A549 (cell line): ENCODE data around the gene KIF5B. TPM values are rescaled to one million over a fixed set of nuclear protein-coding genes. Genes with fewer than 3 reads are reported as not detected.
A peak's percentile ranks its signal among the peaks of the same experiment; 100 is the strongest.

ENCODE experiments used
- ATAC-seq, 2 experiments: fragments of 200-7000 bp in 1 of 2; fragments of >200 bp in 1 of 2; cut with Nextera tagmentation in 1 of 2; cut with Tn5 transposase in 1 of 2; 3 replicates each; pipeline versions ENCODE4 v1.8.0 to v1.9.1; 2018 to 2020; ENCODE audit warnings: mild to moderate bottlenecking in 1 of 2, moderate library complexity in 1 of 2
- CTCF ChIA-PET: fragments of 300-600 bp; sonication (Branson Sonifier 250); formaldehyde crosslinking; extraction: SDS; loops from one replicate; lab custom pipeline; 2021; ENCODE audit warnings: antibody characterized with exemption, inconsistent platforms; lab: Yijun Ruan, JAX
- POLR2A ChIA-PET: fragments of 350-600 bp; formaldehyde crosslinking; extraction: SDS; loops from one replicate; lab custom pipeline; 2021; ENCODE audit warnings: antibody characterized with exemption, inconsistent platforms; lab: Yijun Ruan, JAX
- DNase-seq, 2 experiments: peaks; one replicate each; pipeline versions ENCODE4 v3.0.0 to v3.0.0-alpha.2; 2011 to 2016; ENCODE audit warnings: low read depth in 1 of 2, low spot score in 1 of 2
- FAIRE-seq: peaks from 2 replicates; lab custom pipeline; 2011; peaks lifted over from hg19 to GRCh38; lab: Jason Lieb, UNC
- H3K27ac ChIP-seq, 2 experiments: fragments of >200 bp; sonication (Bioruptor Twin); formaldehyde crosslinking; 3 replicates each; pipeline ENCODE4 v1.5.1; 2016 to 2017
- H3K4me1 ChIP-seq: fragments of >200 bp; sonication (Bioruptor Twin); formaldehyde crosslinking; 3 replicates; pipeline ENCODE4 v1.6.1; 2016
- H3K4me2 ChIP-seq: fragments of >200 bp; sonication (Bioruptor Twin); formaldehyde crosslinking; 3 replicates; pipeline ENCODE4 v1.6.1; 2016
- H3K4me3 ChIP-seq: fragments of >200 bp; sonication (Bioruptor Twin); formaldehyde crosslinking; 3 replicates; pipeline ENCODE4 v1.5.1; 2016
- H3K9me3 ChIP-seq: fragments of >200 bp; sonication (Bioruptor Twin); formaldehyde crosslinking; 3 replicates; pipeline ENCODE4 v1.6.1; 2016
- BHLHE40 ChIP-seq: IDR thresholded peaks from 2 replicates; pipeline ENCODE4 v1.6.1; 2012; ENCODE audit warnings: low read depth, low read length, inconsistent platforms
- CHD4 ChIP-seq: fragments of 200-600 bp; sonication (generic); IDR thresholded peaks from 2 replicates; pipeline ENCODE4 v1.6.1; 2016; ENCODE audit warnings: antibody characterized with exemption, mild to moderate bottlenecking, borderline replicate concordance
- EP300 ChIP-seq, 2 experiments: fragments of >200 bp; sonication (Bioruptor Twin); formaldehyde crosslinking; IDR thresholded peaks; 2 replicates in 1 of 2; 3 replicates in 1 of 2; pipeline ENCODE4 v1.6.1; 2016 to 2017
- HDAC2 ChIP-seq: fragments of 200-600 bp; sonication (generic); IDR thresholded peaks from 2 replicates; pipeline ENCODE4 v1.6.1; 2016
- HEYL ChIP-seq: fragments of 250-450 bp; sonication (Bioruptor Pico); IDR thresholded peaks from 2 replicates; pipeline ENCODE4 v1.8.0; 2021; ENCODE audit warnings: mild to moderate bottlenecking, moderate library complexity
- HMGXB4 ChIP-seq: fragments of 250-450 bp; sonication (Bioruptor Pico); IDR thresholded peaks from 2 replicates; pipeline ENCODE4 v1.5.0; 2021; ENCODE audit warnings: mild to moderate bottlenecking, moderate library complexity, borderline replicate concordance
- JUN ChIP-seq, 2 experiments: fragments of >200 bp; sonication (Bioruptor Twin); formaldehyde crosslinking; IDR thresholded peaks; 2 replicates in 1 of 2; 3 replicates in 1 of 2; pipeline ENCODE4 v1.6.1; 2016 to 2017
- JUNB ChIP-seq: fragments of >200 bp; sonication (Bioruptor Twin); formaldehyde crosslinking; IDR thresholded peaks from 2 replicates; pipeline ENCODE4 v1.6.1; 2016
- KDM5A ChIP-seq: fragments of 200-600 bp; sonication (generic); IDR thresholded peaks from 2 replicates; pipeline ENCODE4 v1.6.1; 2016; ENCODE audit warnings: antibody characterized with exemption, mild to moderate bottlenecking
- MAX ChIP-seq: IDR thresholded peaks from 2 replicates; pipeline ENCODE4 v1.6.1; 2012
- MAZ ChIP-seq: fragments of 150-350 bp; IDR thresholded peaks from 2 replicates; pipeline ENCODE4 v1.6.1; 2014; ENCODE audit warnings: antibody characterized with exemption, low read depth, low read length, borderline replicate concordance
- PHF8 ChIP-seq: fragments of 200-600 bp; sonication (generic); IDR thresholded peaks from 2 replicates; pipeline ENCODE4 v1.6.1; 2016; ENCODE audit warnings: low read depth, mild to moderate bottlenecking, antibody characterized with exemption, moderate library complexity, borderline replicate concordance
- POLR2A ChIP-seq: IDR thresholded peaks from 2 replicates; pipeline ENCODE4 v1.6.1; 2012; ENCODE audit warnings: mild to moderate bottlenecking, low read length
- RAD21 ChIP-seq, 2 experiments: fragments of >200 bp in 1 of 2; sonication (Bioruptor Twin) in 1 of 2; formaldehyde crosslinking in 1 of 2; IDR thresholded peaks in 1 of 2; conservative IDR thresholded peaks in 1 of 2; 2 replicates in 1 of 2; 3 replicates in 1 of 2; pipeline ENCODE4 v1.6.1; 2012 to 2018; ENCODE audit warnings: inconsistent platforms in 1 of 2
- REST ChIP-seq: fragments of 200-600 bp; sonication (generic); IDR thresholded peaks from 2 replicates; pipeline ENCODE4 v1.6.1; 2016; ENCODE audit warnings: antibody characterized with exemption, mild to moderate bottlenecking, moderate library complexity
- SMC3 ChIP-seq: fragments of >200 bp; sonication (Bioruptor Twin); formaldehyde crosslinking; IDR thresholded peaks from 3 replicates; pipeline ENCODE4 v1.6.1; 2018; ENCODE audit warnings: inconsistent platforms
- ZFP36 ChIP-seq: fragments of 450-650 bp; IDR thresholded peaks from 2 replicates; pipeline ENCODE4 v1.6.1; 2014; ENCODE audit warnings: borderline replicate concordance; ENCODE audit not compliant: partially characterized antibody
- WGBS: methylation state at CpG from one replicate; pipeline ENCODE4 v1.1.6; 2017; ENCODE audit errors: missing lambda C conversion rate; 5-methylcytosine and 5-hydroxymethylcytosine counted together
- polyA plus RNA-seq, 4 experiments: library from polyadenylated mRNA; depleted of rRNA in 3 of 4; stranded (reverse); fragments of >200 nt; fragmentation: RNase III in 1 of 4; extraction: RNeasy Plus Mini Kit Qiagen cat#74134 plus additional on column Dnase treatment in 1 of 4; gene quantifications; 2 replicates in 3 of 4; 3 replicates in 1 of 4; pipeline ENCODE4 v1.2.3, GENCODE V29; 2011 to 2017
- TF ChIP-seq, protein P1 (sequence below): fragments of >200 bp; sonication (Bioruptor Twin); formaldehyde crosslinking; IDR thresholded peaks from 3 replicates; pipeline ENCODE4 v1.6.1; 2016

KIF5B gene
- polyA plus RNA-seq, 2 of the 4 experiments (the other 2 are of a cell fraction): 81.9 to 124 TPM

- under 1% methylated on average over 29 of the region's 59 CpGs for WGBS
- CTCF ChIA-PET: no interaction called here
- ATAC-seq: peak; percentile 78 to 82
- TF ChIP-seq MAX: peak; percentile 9; the same call in 1 of the 2 replicates
- TF ChIP-seq KDM5A: peak; percentile 54
- TF ChIP-seq HDAC2: no peak
- 0 out of 2 replicates have a peak, but pooled peaks have one; percentile 17 for TF ChIP-seq BHLHE40
- TF ChIP-seq, all 56 proteins: peak for 3
- peaks cover 35% of the 10 kb centered on the region for H3K4me1 ChIP-seq
- peak overlapping the region; percentile 80 for H3K4me2 ChIP-seq
- DNase-seq (peak; percentile 50 to 65), FAIRE-seq (no peak)
- POLR2A ChIA-PET: interaction anchor here (0.7 to 1.0 kb wide), 3 partner anchors 83 to 94 kb away, joined by 3 to 6 read pairs (median 5); no protein-coding TSS in a partner anchor
- peak overlapping the region; percentile 96 for H3K4me3 ChIP-seq
- no peaks in the 10 kb centered on the region for H3K9me3 ChIP-seq
- H3K27ac ChIP-seq: peak overlapping the region; percentile 99 to 100
Observed at GRCh38 chr10:32055478-32056135, 618 bp downstream of the KIF5B start.

GRCh38 chr10:32054094-32054493, 2.1 kb downstream of the KIF5B start:
- CTCF ChIA-PET: interaction anchor here (0.6 kb wide), 1 partner anchor 221 kb away, joined by 3 read pairs; no protein-coding TSS in a partner anchor
- no peaks in the 10 kb centered on the region for H3K9me3 ChIP-seq
- H3K4me3 ChIP-seq: peak overlapping the region; percentile 96
- H3K4me1 ChIP-seq: peaks cover 50% of the 10 kb centered on the region
- ATAC-seq: no peak
- WGBS: 5% methylated on average over 5 of the region's 5 CpGs
- FAIRE-seq: no peak
- TF ChIP-seq EP300 (IDR thresholded peaks at IDR 0.05) (no peak), POLR2A (no peak), JUN (IDR thresholded peaks at IDR 0.05) (no peak), CHD4 (no peak), HEYL (CRISPR knock-in tag) (no peak), REST (no peak), ZFP36 (no peak), HMGXB4 (CRISPR knock-in tag) (no peak), SMC3 (no peak), JUNB (no peak), MAZ (no peak), RAD21 (conservative IDR thresholded peaks at IDR 0.05 in 1 of 2, IDR thresholded peaks at IDR 0.05 in 1 of 2) (no peak), PHF8 (no peak)
- TF ChIP-seq, protein P1, sequence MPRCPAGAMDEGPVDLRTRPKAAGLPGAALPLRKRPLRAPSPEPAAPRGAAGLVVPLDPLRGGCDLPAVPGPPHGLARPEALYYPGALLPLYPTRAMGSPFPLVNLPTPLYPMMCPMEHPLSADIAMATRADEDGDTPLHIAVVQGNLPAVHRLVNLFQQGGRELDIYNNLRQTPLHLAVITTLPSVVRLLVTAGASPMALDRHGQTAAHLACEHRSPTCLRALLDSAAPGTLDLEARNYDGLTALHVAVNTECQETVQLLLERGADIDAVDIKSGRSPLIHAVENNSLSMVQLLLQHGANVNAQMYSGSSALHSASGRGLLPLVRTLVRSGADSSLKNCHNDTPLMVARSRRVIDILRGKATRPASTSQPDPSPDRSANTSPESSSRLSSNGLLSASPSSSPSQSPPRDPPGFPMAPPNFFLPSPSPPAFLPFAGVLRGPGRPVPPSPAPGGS: no peak
- POLR2A ChIA-PET: no interaction called here
- DNase-seq: peak in 1 of 2 experiments; percentile 15
- no peak overlapping the region; a peak in 1 of 6 replicates for H3K27ac ChIP-seq
- H3K4me2 ChIP-seq: peak overlapping the region; percentile 80
